Hematopoietic multipotent progenitor cell treated with erythropoietin and hydrocortisone succinate and interleukin-3 and kit ligand, for 15 days (in vitro differentiated cells): Measurements from ENCODE around the gene SNRNP48.

Experiments
- DNase-seq: peaks from one replicate; pipeline ENCODE4 v3.0.0-alpha.2; 2015; ENCODE audit warnings: low spot score

Gene SNRNP48

GRCh38 chr6:7593229-7593628 is 3.2 kb downstream of the SNRNP48 start:
- no peak for DNase-seq

GRCh38 chr6:7594579-7595125 is 4.7 kb downstream of the SNRNP48 start:
- no peak for DNase-seq

GRCh38 chr6:7604003-7604402 is 14.0 kb downstream of the SNRNP48 start:
- DNase-seq = no peak

- DNase-seq = no peak
These were observed 14.5 kb downstream of the SNRNP48 start for GRCh38 chr6:7604506-7604905.

- peak; percentile 68 for DNase-seq
These were observed 25.8 kb downstream of the SNRNP48 start for GRCh38 chr6:7615611-7616383.

GRCh38 chr6:7617801-7618764 is 28.1 kb downstream of the SNRNP48 start:
- DNase-seq = no peak

- DNase-seq = no peak
These were observed 31.8 kb downstream of the SNRNP48 start for GRCh38 chr6:7621761-7622160.

- no peak for DNase-seq
These were observed 35.1 kb downstream of the SNRNP48 start for GRCh38 chr6:7624796-7625710.

- DNase-seq = no peak
These were observed 38.5 kb downstream of the SNRNP48 start for GRCh38 chr6:7628479-7628878.

GRCh38 chr6:7628909-7629308 is 38.9 kb downstream of the SNRNP48 start:
- DNase-seq = no peak

- DNase-seq = no peak
These were observed 39.3 kb downstream of the SNRNP48 start for GRCh38 chr6:7629321-7629720.

GRCh38 chr6:7630792-7631191 is 40.8 kb downstream of the SNRNP48 start:
- DNase-seq = no peak

- DNase-seq = no peak
These were observed 41.5 kb downstream of the SNRNP48 start for GRCh38 chr6:7631466-7631865.

GRCh38 chr6:7632501-7633290 is 42.7 kb downstream of the SNRNP48 start:
- no peak for DNase-seq

- no peak for DNase-seq
These were observed 43.4 kb downstream of the SNRNP48 start for GRCh38 chr6:7633361-7633760.

- DNase-seq = no peak
These were observed 46.2 kb downstream of the SNRNP48 start for GRCh38 chr6:7636151-7636550.

GRCh38 chr6:7637533-7637932 is 47.5 kb downstream of the SNRNP48 start:
- no peak for DNase-seq

- DNase-seq = no peak
These were observed 49.4 kb downstream of the SNRNP48 start for GRCh38 chr6:7639427-7639826.

- no peak for DNase-seq
These were observed 50.0 kb downstream of the SNRNP48 start for GRCh38 chr6:7640016-7640415.

- no peak for DNase-seq
These were observed 50.9 kb downstream of the SNRNP48 start for GRCh38 chr6:7640607-7641577.
